HG02870 (cell line): ENCODE data around the gene CDKN3.
"Not testable (repeated sequence)": the region's sequence is repeated elsewhere in the genome, so short reads cannot be mapped to it uniquely, and the experiment has no call there.

Source experiments
- ATAC-seq: cut with Tn5 transposase; IDR thresholded peaks from one replicate; pipeline ENCODE4 v1.9.1; 2021; ENCODE audit warnings: mild to moderate bottlenecking, moderate library complexity; ENCODE audit not compliant: unreplicated experiment

Gene CDKN3

GRCh38 chr14:54420478-54421142 is 23.8 kb downstream of the CDKN3 start:
- no peak for ATAC-seq

DNA sequence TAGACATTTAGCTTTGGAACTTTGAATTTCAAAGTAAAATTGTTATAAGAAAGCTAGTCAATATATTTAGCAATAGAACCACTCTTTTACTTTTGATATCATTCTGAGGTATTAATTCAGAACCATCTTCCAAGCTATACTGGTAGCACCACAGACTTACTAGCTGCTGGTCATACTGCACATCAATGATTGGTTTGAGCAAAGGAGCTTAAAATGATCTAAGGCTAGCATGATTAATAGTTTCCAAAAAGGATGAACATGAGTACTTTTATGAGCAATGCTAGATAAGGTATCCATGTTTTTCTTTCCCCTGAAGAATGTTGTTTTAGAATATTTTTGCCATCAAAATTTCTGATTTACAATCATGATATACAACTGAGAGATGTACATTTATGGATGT is 27.2 kb downstream of the CDKN3 start:
- no peak for ATAC-seq

GRCh38 chr14:54424479-54424901 is 27.7 kb downstream of the CDKN3 start:
- ATAC-seq: no peak

GRCh38 chr14:54425068-54425467 is 28.3 kb downstream of the CDKN3 start:
- no peak for ATAC-seq

DNA sequence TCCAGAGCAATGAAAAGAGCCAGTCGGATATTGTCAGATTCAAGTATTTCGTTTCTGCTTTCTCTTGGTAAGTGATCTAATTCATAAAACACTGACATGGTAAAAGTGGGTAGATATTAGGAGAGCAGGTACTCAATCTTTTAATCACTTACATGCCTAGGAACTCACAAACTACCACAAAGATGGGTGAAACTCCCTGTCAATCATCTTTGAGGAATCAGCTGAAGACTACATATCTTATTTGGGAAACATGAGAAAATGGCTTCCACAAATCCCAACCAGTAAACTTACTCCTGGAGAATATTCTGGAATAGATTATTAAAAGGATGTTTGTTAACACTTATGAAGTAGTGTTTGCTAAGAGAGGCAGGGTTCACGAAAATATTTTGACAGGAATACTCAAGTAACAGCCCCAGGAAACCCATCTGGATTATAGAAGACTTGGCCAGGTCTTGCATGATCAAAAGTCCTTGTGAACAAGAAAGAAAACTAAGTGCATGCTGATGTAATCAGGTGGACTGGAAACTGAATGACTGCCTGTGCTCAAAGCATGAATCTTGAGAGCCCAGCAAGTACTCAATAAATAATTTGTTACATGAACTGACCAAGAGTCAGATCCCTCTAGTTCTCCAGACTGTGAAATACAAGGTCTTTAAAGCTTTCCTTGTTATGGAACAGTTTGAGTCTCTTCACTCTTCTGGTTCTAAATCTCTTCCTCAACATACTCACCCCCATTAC is 28.9 kb downstream of the CDKN3 start:
- no peak for ATAC-seq

- no peak for ATAC-seq
These were observed 31.1 kb downstream of the CDKN3 start for GRCh38 chr14:54427871-54428270.

DNA sequence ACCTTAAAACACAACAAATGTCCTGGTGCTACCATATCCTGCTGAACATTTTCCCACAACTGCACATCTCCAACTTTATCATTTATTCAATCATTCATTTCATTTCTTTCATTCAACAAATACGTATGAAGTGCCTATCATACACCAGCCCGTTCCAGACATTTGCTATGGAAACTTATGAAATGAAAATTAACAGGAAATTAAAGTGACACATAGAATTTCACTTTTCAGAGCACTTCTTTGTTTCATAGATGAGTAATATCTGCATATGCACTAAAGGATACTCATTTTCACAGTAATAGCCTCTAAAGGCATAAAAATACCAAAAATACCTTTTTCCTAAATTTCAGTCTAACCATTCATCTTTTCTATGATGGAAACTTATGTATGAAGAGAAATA is 31.7 kb downstream of the CDKN3 start:
- no peak for ATAC-seq

DNA sequence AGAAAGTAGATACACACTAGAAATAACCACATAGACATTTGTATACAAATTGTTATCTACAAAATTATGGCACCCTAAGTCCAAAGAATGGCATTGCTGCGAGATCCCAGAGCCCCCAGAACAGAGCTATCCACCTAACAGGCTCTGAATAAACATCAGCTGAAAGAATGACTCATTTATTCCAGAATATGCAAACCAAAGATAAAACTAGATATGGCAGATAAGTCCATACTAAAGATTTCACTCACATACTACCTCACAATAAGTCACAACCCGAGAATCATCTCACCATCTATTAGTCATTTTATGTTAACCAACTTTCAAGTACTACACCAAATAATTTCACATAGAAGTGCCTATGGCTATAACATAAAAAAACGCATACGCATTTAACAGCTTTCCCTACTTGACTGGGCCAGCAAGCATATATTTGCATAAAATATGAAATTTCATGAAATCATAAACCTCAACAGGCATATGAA is 38.7 kb downstream of the CDKN3 start:
- ATAC-seq: peak; percentile 84

DNA sequence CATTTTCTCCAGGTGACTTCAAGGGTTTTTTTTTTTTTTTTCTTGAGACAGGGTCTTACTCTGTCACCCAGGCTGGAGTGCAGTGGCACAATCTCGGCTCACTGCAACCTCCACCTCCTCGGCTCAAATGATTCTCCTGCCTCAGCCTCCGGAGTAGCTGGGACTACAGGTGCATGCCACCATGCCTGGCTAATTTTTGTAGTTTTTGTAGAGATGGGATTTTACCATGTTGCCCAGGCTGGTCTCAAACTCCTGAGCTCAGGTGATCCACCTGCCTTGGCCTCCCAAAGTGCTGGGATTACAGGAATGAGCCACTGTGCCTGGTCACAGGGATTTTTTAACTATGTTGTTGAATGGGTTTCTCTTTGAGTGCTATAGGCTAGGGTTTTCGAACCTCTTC is 41.1 kb downstream of the CDKN3 start:
- ATAC-seq: not testable (repeated sequence)

- no peak for ATAC-seq
These were observed 41.9 kb downstream of the CDKN3 start for GRCh38 chr14:54438703-54439102.

- no peak for ATAC-seq
These were observed 43.2 kb downstream of the CDKN3 start for GRCh38 chr14:54440037-54440436.

- no peak for ATAC-seq
These were observed 43.7 kb downstream of the CDKN3 start for GRCh38 chr14:54440476-54440872.

DNA sequence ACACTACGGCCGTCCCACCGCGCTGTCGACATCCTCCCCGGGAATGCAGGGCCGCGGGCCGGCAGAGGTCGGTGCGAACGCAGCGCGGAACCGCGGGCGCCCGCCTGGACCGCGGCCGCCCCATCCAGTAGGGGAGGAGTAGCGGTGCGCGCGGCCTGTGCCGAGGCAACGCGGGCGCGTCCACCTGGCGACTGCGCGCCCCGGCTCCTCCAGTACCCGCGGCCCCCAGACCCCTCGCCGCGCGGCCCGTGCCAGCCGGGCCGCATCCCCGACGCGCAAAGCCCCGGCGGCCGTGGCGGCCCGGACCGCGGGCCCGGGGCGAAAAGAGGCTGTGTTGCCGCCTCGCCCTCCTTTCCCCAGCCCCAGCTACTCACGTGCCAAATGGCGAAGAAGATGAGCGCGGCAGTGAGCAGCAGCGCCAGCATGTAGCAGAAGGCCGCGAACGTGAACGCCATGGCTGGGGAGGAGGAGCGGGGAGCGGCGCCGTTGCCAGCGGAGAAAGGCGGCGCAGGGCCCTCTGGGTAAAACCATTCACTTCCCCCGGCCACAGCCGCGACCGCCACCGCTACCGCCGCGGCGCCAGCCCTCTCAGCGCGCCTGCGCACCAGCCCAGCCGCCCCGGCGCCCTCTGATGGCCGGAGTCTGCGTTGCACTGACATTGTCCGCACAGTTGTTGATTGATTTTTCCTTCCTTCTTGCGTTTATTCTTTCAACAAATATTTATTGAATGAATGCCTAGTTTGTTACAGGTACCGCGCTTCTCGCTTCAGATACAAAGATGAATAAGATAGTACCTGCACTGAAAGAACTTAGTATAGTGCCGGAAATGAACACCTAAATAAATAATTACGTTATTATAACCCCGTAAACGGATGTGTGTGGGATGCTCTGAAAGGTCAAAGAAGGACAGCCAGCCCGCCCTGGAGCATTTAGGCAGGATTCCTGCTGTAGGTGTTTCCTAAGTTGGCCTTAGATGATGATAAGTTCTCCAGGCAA is 44.4 kb downstream of the CDKN3 start, which contains the start of gene CNIH1:
Gene CNIH1 (minus strand): TSS at position 502 of the 996 bp plus-strand sequence. CDS start 47 bp downstream, at position 455.
- ATAC-seq: peak; percentile 94

DNA sequence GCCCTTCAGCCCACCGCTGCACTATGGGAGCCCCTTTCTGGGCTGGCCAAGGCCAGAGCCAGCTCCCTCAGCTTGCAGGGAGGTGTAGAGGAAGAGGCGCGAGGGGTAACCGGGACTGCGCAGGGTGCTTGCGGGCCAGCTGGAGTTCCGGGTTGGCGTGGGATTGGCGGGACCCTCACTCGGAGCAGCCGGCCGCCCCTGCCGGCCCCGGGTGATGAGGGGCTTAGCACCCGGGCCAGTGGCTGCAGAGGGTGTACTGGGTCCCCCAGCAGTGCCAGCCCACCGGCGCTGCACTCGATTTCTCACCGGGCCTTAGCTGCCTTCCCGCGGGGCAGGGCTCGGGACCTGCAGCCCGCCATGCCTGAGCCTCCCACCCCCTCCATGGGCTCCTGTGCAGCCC is 46.2 kb downstream of the CDKN3 start:
- not testable (repeated sequence) for ATAC-seq

DNA sequence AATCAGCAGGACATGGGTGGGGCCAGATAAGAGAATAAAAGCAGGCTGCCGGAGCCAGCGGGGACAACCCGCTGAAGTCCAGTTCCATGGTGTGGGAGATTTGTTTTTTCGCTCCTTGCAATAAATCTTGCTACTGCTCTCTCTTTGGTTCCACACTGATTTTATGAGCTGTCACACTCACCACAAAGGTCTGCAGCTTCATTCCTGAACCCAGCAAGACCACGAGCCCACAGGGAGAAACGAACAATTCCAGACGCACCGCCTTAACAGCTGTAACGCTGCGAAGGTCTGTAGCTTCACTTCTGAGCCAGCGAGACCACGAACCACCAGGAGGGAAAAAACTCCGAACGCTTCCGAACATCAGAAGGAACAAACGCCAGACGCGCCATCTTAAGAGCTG is 47.2 kb downstream of the CDKN3 start:
- no peak for ATAC-seq

GRCh38 chr14:54444681-54445080 is 47.9 kb downstream of the CDKN3 start:
- no peak for ATAC-seq

GRCh38 chr14:54446161-54446693 is 49.4 kb downstream of the CDKN3 start:
- no peak for ATAC-seq

- no peak for ATAC-seq
These were observed 50.5 kb downstream of the CDKN3 start for GRCh38 chr14:54447231-54447692.

- ATAC-seq: peak; percentile 84
These were observed 53.7 kb downstream of the CDKN3 start for GRCh38 chr14:54450535-54450934.

- no peak for ATAC-seq
These were observed 54.4 kb downstream of the CDKN3 start for GRCh38 chr14:54451121-54451601.
